Duodenal mucosa (tissue), 2 donors: ENCODE measurements around the gene TMCC1.

Experiments used
- H3K27ac ChIP-seq: one replicate; pipeline ENCODE4 v1.7.0; 2013; ENCODE audit warnings: low read depth, low read length
- H3K27me3 ChIP-seq, 2 donors: one replicate each; pipeline ENCODE4 v1.7.0; 2013; ENCODE audit warnings: low read length in 2 of 2, control low read depth in 1 of 2; ENCODE audit not compliant: insufficient read depth in 2 of 2, control insufficient read depth in 1 of 2
- H3K36me3 ChIP-seq, 2 donors: one replicate each; pipeline ENCODE4 v1.7.0; 2013; ENCODE audit warnings: low read length in 2 of 2, control low read depth in 1 of 2; ENCODE audit not compliant: insufficient read depth in 2 of 2, control insufficient read depth in 1 of 2
- H3K4me1 ChIP-seq, 2 donors: one replicate each; pipeline ENCODE4 v1.7.0; 2013; ENCODE audit warnings: low read length in 2 of 2, control low read depth in 1 of 2; ENCODE audit not compliant: insufficient read depth in 2 of 2, control insufficient read depth in 1 of 2
- H3K4me3 ChIP-seq, 2 donors: one replicate each; pipeline ENCODE4 v1.7.0; 2013; ENCODE audit warnings: low read length in 2 of 2, low read depth in 1 of 2
- H3K9ac ChIP-seq, 2 donors: one replicate each; pipeline ENCODE4 v1.7.0; 2013; ENCODE audit warnings: low read length in 2 of 2, low read depth in 1 of 2
- H3K9me3 ChIP-seq, 2 donors: one replicate each; pipeline ENCODE4 v1.7.0; 2013; ENCODE audit warnings: low read length in 2 of 2, control low read depth in 1 of 2; ENCODE audit not compliant: control insufficient read depth in 1 of 2

The TMCC1 gene

GRCh38 chr3:129893581-129894070 lies at the start of gene TMCC1:
TSS of gene TMCC1 (minus strand) at chr3:129893711.
- Histone ChIP-seq H3K9me3 (no peaks in the 10 kb centered on the region), H3K9ac (peak within 1 kb of the TSS; percentile 96 to 98), H3K27me3 (no peaks in the 10 kb centered on the region), H3K27ac (peak within 1 kb of the TSS; percentile 64), H3K4me3 (peak within 1 kb of the TSS; percentile 84 to 95), H3K4me1 (peaks cover 30 to 36% of the 10 kb centered on the region in 2 donors), H3K36me3 (peaks cover 0 to under 1% of the 10 kb centered on the region in 2 donors)

- H3K4me1 ChIP-seq: no peaks in the 10 kb centered on the region
- H3K36me3 ChIP-seq: no peaks in the 10 kb centered on the region
- no peak overlapping the region for H3K9ac ChIP-seq
- no peaks in the 10 kb centered on the region for H3K9me3 ChIP-seq
- H3K4me3 ChIP-seq: no peak overlapping the region
- no peak overlapping the region for H3K27ac ChIP-seq
- no peaks in the 10 kb centered on the region for H3K27me3 ChIP-seq
Observed at GRCh38 chr3:129943020-129943419, 49.5 kb upstream of the TMCC1 start.

- H3K4me3 ChIP-seq: no peak overlapping the region
- no peaks in the 10 kb centered on the region for H3K36me3 ChIP-seq
- H3K4me1 ChIP-seq: no peaks in the 10 kb centered on the region
- H3K9me3 ChIP-seq: no peaks in the 10 kb centered on the region
- no peak overlapping the region for H3K9ac ChIP-seq
- H3K27me3 ChIP-seq: no peaks in the 10 kb centered on the region
- no peak overlapping the region for H3K27ac ChIP-seq
Observed at GRCh38 chr3:129942296-129942695, 48.8 kb upstream of the TMCC1 start.

- Histone ChIP-seq H3K4me3 (no peak overlapping the region), H3K9ac (no peak overlapping the region), H3K9me3 (no peaks in the 10 kb centered on the region), H3K4me1 (no peaks in the 10 kb centered on the region), H3K27me3 (no peaks in the 10 kb centered on the region), H3K27ac (no peak overlapping the region), H3K36me3 (no peaks in the 10 kb centered on the region)
Observed at GRCh38 chr3:129940086-129940485, 46.6 kb upstream of the TMCC1 start.

GRCh38 chr3:129938140-129938930 lies 44.8 kb upstream of the TMCC1 start:
- H3K27me3 ChIP-seq: no peaks in the 10 kb centered on the region
- H3K36me3 ChIP-seq: no peaks in the 10 kb centered on the region
- no peaks in the 10 kb centered on the region for H3K4me1 ChIP-seq
- no peak overlapping the region for H3K27ac ChIP-seq
- H3K9ac ChIP-seq: no peak overlapping the region
- no peaks in the 10 kb centered on the region for H3K9me3 ChIP-seq
- H3K4me3 ChIP-seq: no peak overlapping the region

GRCh38 chr3:129937717-129938116 lies 44.2 kb upstream of the TMCC1 start:
- no peaks in the 10 kb centered on the region for H3K4me1 ChIP-seq
- H3K27ac ChIP-seq: no peak overlapping the region
- H3K4me3 ChIP-seq: no peak overlapping the region
- H3K27me3 ChIP-seq: no peaks in the 10 kb centered on the region
- H3K9me3 ChIP-seq: no peaks in the 10 kb centered on the region
- H3K36me3 ChIP-seq: no peaks in the 10 kb centered on the region
- H3K9ac ChIP-seq: no peak overlapping the region

- no peaks in the 10 kb centered on the region for H3K27me3 ChIP-seq
- no peaks in the 10 kb centered on the region for H3K36me3 ChIP-seq
- H3K4me3 ChIP-seq: peak overlapping the region; percentile 67 to 71
- H3K4me1 ChIP-seq: no peaks in the 10 kb centered on the region
- no peak overlapping the region for H3K27ac ChIP-seq
- H3K9ac ChIP-seq: peak overlapping the region; percentile 6 to 45
- H3K9me3 ChIP-seq: peaks cover 0 to under 1% of the 10 kb centered on the region in 2 donors
Observed at GRCh38 chr3:129936757-129937156, 43.2 kb upstream of the TMCC1 start.

GRCh38 chr3:129934234-129935123 lies 41.0 kb upstream of the TMCC1 start:
- no peaks in the 10 kb centered on the region for H3K4me1 ChIP-seq
- H3K9ac ChIP-seq: no peak overlapping the region
- H3K36me3 ChIP-seq: no peaks in the 10 kb centered on the region
- H3K27ac ChIP-seq: no peak overlapping the region
- H3K9me3 ChIP-seq: peaks cover 2 to 13% of the 10 kb centered on the region in 2 donors
- no peaks in the 10 kb centered on the region for H3K27me3 ChIP-seq
- H3K4me3 ChIP-seq: peak overlapping the region; percentile 47 to 53

- H3K4me3 ChIP-seq: no peak overlapping the region
- peaks cover 7 to 19% of the 10 kb centered on the region in 2 donors for H3K9me3 ChIP-seq
Observed at GRCh38 chr3:129933471-129933870, 40.0 kb upstream of the TMCC1 start.

GRCh38 chr3:129929383-129929782 lies 35.9 kb upstream of the TMCC1 start:
- no peaks in the 10 kb centered on the region for H3K36me3 ChIP-seq
- H3K27me3 ChIP-seq: no peaks in the 10 kb centered on the region
- H3K9ac ChIP-seq: no peak overlapping the region
- no peak overlapping the region for H3K27ac ChIP-seq
- H3K4me3 ChIP-seq: no peak overlapping the region
- H3K4me1 ChIP-seq: no peaks in the 10 kb centered on the region
- peaks cover 11 to 19% of the 10 kb centered on the region in 2 donors for H3K9me3 ChIP-seq

More at GRCh38 chr3:129933471-129933870, 40.0 kb upstream of the TMCC1 start:
- no peaks in the 10 kb centered on the region for H3K27me3 ChIP-seq
- H3K27ac ChIP-seq: no peak overlapping the region
- H3K36me3 ChIP-seq: no peaks in the 10 kb centered on the region
- H3K9ac ChIP-seq: no peak overlapping the region
- no peaks in the 10 kb centered on the region for H3K4me1 ChIP-seq
